Spleen (tissue), 11 donors: Measurements from ENCODE around the gene SNX33. TPM values are rescaled to one million over a fixed set of nuclear protein-coding genes. Genes with fewer than 3 reads are reported as not detected.
A peak's percentile ranks its signal among the peaks of the same experiment; 100 is the strongest.

Source experiments
- DNase-seq: peaks from one replicate; pipeline ENCODE4 v3.0.0-alpha.2; 2020
- H3K27ac ChIP-seq, 8 donors: fragments of 200-600 bp; sonication (generic) in 7 of 8; 1 replicate in 4 of 8; 2 replicates in 4 of 8; pipeline versions ENCODE4 v1.5.0 to v1.8.0; 2016 to 2021; ENCODE audit warnings: inconsistent platforms in 4 of 8, mild to moderate bottlenecking in 4 of 8, moderate library complexity in 1 of 8
- H3K27me3 ChIP-seq, 7 donors: fragments of 200-600 bp; sonication (generic) in 6 of 7; replicated peaks in 1 of 7; 1 replicate in 4 of 7; 2 replicates in 3 of 7; pipeline versions ENCODE4 v1.5.0 to v1.8.0; 2016 to 2021; ENCODE audit warnings: inconsistent platforms in 3 of 7, mild to moderate bottlenecking in 1 of 7
- H3K36me3 ChIP-seq, 6 donors: fragments of 200-600 bp; sonication (generic) in 5 of 6; 1 replicate in 4 of 6; 2 replicates in 2 of 6; pipeline versions ENCODE4 v1.5.0 to v1.8.0; 2016 to 2021; ENCODE audit warnings: inconsistent platforms in 2 of 6
- H3K4me1 ChIP-seq, 6 donors: fragments of 200-600 bp; sonication (generic) in 5 of 6; 1 replicate in 3 of 6; 2 replicates in 3 of 6; pipeline versions ENCODE4 v1.5.0 to v1.8.0; 2016 to 2021; ENCODE audit warnings: inconsistent platforms in 3 of 6
- H3K4me3 ChIP-seq, 8 donors: fragments of 200-600 bp; sonication (generic) in 7 of 8; 1 replicate in 4 of 8; 2 replicates in 4 of 8; pipeline versions ENCODE4 v1.5.0 to v1.8.0; 2016 to 2021; ENCODE audit warnings: inconsistent platforms in 4 of 8, mild to moderate bottlenecking in 4 of 8, moderate library complexity in 2 of 8
- H3K9me3 ChIP-seq, 8 donors: fragments of 200-600 bp; sonication (generic) in 7 of 8; 1 replicate in 4 of 8; 2 replicates in 4 of 8; pipeline versions ENCODE4 v1.5.0 to v1.8.0; 2016 to 2021; ENCODE audit warnings: inconsistent platforms in 4 of 8
- POLR2A ChIP-seq, 3 donors: fragments of 450-650 bp; IDR thresholded peaks; one replicate each; pipeline ENCODE4 v1.5.1; 2017; ENCODE audit warnings: antibody characterized with exemption in 3 of 3, mild to moderate bottlenecking in 1 of 3
- POLR2AphosphoS5 ChIP-seq, 3 donors: sonication (generic); formaldehyde crosslinking; IDR thresholded peaks; one replicate each; pipeline ENCODE4 v1.5.1; 2017; ENCODE audit warnings: antibody characterized with exemption in 3 of 3
- WGBS, 5 donors: extraction: QIAGEN DNeasy Blood & Tissue Kit in 3 of 5; methylation state at CpG; one replicate each; pipeline versions ENCODE4 v1.1.5 to v1.1.7; 2013 to 2018; 5-methylcytosine and 5-hydroxymethylcytosine counted together
- intact Hi-C: fragments of 100-400 bp; cut with DNase I; formaldehyde crosslinking; loops from one replicate; pipeline ENCODE4 v1.15.0; 2023; ENCODE audit warnings: low total_unique reads
- polyA plus RNA-seq, 3 donors: library from polyadenylated mRNA; stranded (reverse); fragments of 200-250 nt; gene quantifications; one replicate each; pipeline ENCODE4 v1.2.1, GENCODE V29; 2013
- total RNA-seq, 7 donors: library from RNA; depleted of rRNA in 3 of 7; stranded (reverse); fragments of >200 nt in 3 of 7; fragmentation: NEBNext Ultra II Directional in 4 of 7; extraction: Animal tissue kit (Norgen Biotek cat#: 25700) in 4 of 7; gene quantifications; one replicate each; pipeline versions ENCODE4 v1.1.0 to v1.2.1, GENCODE V29; 2016 to 2021
- TF ChIP-seq, protein P1 (sequence below), 11 experiments: fragments of 200-600 bp in 7 of 11; fragments of 450-650 bp in 4 of 11; sonication (generic) in 4 of 11; IDR thresholded peaks in 8 of 11; conservative IDR thresholded peaks in 3 of 11; 1 replicate in 7 of 11; 2 replicates in 4 of 11; pipeline versions ENCODE4 v1.4.0 to v1.8.0; 2016 to 2021; ENCODE audit warnings: antibody characterized with exemption in 11 of 11, inconsistent platforms in 4 of 11, mild to moderate bottlenecking in 1 of 11
- donor health status: healthy with polysubstance abuse.
- donor health status: DM: no; HTN: no; CAD: no; lungs with moderate emphysema.
- donor health status: DM: no; HTN: no; CAD: no.
- donor health status: Bipolar disorder and iron deficiency.
- donor health status: healthy.
- donor health status: DM: no; HTN: no; CAD: no.
- donor health status: DM: yes; HTN: yes; CAD: no.

The SNX33 gene
- total and polyA plus RNA-seq, 10 donors, result 4.3 to 22.8 (median 16.5) TPM

DNA sequence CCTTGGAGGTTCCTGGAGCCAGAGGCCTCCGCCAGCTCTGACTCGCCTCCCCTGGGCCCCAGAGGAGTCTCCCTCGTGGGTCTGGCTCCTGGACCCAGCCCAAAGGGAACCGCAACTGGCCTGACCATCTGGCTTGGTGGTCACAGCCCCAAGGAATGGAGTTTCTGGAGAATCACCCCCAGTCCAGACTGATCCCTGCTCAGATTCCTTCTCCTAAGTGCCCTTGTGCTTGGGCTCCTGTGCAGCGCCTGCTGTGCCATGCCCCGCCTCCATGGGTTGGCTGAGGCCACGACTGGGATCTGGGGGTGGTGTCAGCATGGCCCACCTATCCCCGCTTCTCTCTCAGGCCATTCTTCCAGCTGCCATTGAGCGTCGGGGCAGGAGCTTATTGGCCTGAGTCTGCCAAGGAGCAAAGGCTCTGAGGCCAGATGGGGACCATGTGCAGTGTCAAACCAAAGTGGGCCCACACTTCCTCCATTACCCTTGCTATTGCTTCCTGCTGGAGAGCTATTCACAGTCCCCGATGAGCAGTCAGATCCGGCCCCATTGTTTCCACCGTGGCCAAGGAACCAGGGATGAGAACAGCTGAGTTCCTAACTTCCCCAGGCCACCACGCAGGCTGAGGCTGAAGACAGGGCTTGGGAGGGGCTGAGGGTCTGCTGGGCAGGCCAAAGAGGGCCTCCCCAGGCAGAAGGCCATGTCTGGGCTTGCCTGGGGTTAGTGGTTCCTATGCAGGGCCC, 46.0 kb downstream of the SNX33 start:
- H3K4me1 ChIP-seq, result peaks cover 23 to 60% (median 44%) of the 10 kb centered on the region in 6 donors
- H3K27ac ChIP-seq, result peak overlapping the region in 3 of 8 donors; percentile 43 to 59 (median 48)
- no peak for TF ChIP-seq POLR2AphosphoS5 (IDR thresholded peaks at IDR 0.05)
- TF ChIP-seq, protein P1, sequence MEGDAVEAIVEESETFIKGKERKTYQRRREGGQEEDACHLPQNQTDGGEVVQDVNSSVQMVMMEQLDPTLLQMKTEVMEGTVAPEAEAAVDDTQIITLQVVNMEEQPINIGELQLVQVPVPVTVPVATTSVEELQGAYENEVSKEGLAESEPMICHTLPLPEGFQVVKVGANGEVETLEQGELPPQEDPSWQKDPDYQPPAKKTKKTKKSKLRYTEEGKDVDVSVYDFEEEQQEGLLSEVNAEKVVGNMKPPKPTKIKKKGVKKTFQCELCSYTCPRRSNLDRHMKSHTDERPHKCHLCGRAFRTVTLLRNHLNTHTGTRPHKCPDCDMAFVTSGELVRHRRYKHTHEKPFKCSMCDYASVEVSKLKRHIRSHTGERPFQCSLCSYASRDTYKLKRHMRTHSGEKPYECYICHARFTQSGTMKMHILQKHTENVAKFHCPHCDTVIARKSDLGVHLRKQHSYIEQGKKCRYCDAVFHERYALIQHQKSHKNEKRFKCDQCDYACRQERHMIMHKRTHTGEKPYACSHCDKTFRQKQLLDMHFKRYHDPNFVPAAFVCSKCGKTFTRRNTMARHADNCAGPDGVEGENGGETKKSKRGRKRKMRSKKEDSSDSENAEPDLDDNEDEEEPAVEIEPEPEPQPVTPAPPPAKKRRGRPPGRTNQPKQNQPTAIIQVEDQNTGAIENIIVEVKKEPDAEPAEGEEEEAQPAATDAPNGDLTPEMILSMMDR (IDR thresholded peaks at IDR 0.05 in 8 of 11, conservative IDR thresholded peaks at IDR 0.05 in 3 of 11), result no peak
- TF ChIP-seq POLR2A (IDR thresholded peaks at IDR 0.05), result no peak
- H3K9me3 ChIP-seq, result no peaks in the 10 kb centered on the region
- H3K36me3 ChIP-seq, result no peaks in the 10 kb centered on the region
- no peak overlapping the region for H3K4me3 ChIP-seq
- peaks cover 0 to 25% (median 0%) of the 10 kb centered on the region in 7 donors for H3K27me3 ChIP-seq
- intact Hi-C loops, result no loop called here
- DNase-seq, result peak; percentile 74
- WGBS, 5 donors, result 29 to 42% (median 36%) methylated on average over 7 to 14 of the region's 14 CpGs

DNA sequence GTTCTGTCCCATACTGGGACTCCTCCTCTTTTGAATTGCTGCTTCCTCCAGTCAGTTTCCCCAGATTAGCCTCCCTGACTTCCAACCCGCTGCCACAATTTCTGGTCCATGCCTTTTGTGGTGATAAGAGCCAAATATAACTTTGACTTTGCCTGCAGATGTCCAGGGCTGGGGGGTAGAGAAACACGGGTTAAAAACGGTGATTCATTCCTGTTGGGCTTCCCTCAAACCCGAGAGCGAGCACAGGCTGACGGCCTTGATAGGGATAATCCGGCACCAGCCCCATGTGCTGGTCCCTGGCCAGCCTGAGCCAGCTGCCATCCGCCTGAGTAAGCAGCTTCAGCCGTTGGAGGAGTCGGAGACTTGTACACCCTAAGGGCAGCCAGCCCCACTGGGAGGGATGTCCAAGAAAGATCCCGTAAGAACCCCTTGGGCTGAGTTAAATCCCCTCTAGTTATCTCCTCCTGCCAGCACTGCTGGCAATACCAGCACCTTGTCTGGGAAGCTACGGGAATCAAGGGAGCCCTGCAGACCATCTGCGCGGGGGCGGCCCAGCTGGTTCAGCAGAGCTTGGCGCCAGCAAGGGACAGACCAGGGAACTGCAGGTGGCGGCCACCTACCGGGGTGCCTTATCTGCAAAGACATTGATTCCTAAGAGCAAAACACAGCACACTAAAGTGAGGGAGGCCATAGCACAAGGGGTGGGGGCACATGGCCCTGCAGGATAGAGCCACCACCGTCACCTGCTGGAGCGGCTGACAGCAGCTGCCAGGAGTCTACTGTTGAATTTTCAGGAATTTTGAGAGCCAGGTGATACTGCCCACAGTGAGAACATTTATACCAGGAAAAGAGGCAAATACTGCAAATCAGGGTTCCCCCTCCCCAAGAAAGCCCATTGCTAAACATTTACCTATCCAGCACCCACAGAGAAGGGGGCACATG, 46.8 kb downstream of the SNX33 start:
- H3K27ac ChIP-seq, result peak overlapping the region in 3 of 8 donors; percentile 43 to 59 (median 48)
- peaks cover 24 to 69% (median 51%) of the 10 kb centered on the region in 6 donors for H3K4me1 ChIP-seq
- peaks cover 0 to 26% (median 0%) of the 10 kb centered on the region in 7 donors for H3K27me3 ChIP-seq
- H3K9me3 ChIP-seq, result no peaks in the 10 kb centered on the region
- TF ChIP-seq POLR2A (IDR thresholded peaks at IDR 0.05), result no peak
- TF ChIP-seq POLR2AphosphoS5 (IDR thresholded peaks at IDR 0.05), result peak in 2 of 3 donors; percentile 3 to 25
- TF ChIP-seq, protein P1 (IDR thresholded peaks at IDR 0.05 in 8 of 11, conservative IDR thresholded peaks at IDR 0.05 in 3 of 11), result peak in 1 of 11 experiments; percentile 30
- peak; percentile 74 for DNase-seq
- H3K4me3 ChIP-seq, result peak overlapping the region in 1 of 8 donors; percentile 0
- intact Hi-C loops, result no loop called here
- WGBS, 5 donors, result 21 to 36% (median 31%) methylated on average over 19 to 20 of the region's 20 CpGs
- H3K36me3 ChIP-seq, result no peaks in the 10 kb centered on the region

DNA sequence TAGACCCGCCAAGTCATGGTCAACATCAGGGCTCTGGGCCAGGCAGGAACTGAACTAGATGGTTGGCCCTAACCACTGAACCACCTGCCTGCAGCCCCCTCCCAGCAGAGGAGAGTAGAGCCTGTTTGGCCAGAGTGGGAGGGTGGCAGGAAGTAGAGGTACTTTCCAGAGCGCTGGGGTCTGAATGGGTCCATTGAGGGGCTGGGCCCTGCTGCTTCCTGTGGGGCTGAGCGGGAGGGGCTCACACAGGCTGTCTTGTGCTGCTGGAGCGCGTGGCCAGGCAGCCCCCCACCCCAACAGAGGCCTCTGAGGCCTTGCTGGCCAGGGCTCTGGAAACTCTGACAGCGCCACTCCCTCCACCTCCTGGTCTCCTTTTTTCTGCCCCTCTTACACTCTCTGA, 47.5 kb downstream of the SNX33 start:
- Histone ChIP-seq H3K27ac (peak overlapping the region in 2 of 8 donors; percentile 26 to 36), H3K4me3 (no peak overlapping the region), H3K27me3 (peaks cover 0 to 26% (median 0%) of the 10 kb centered on the region in 7 donors), H3K36me3 (no peaks in the 10 kb centered on the region), H3K9me3 (no peaks in the 10 kb centered on the region), H3K4me1 (peaks cover 26 to 76% (median 57%) of the 10 kb centered on the region in 6 donors)
- TF ChIP-seq POLR2A (IDR thresholded peaks at IDR 0.05), result no peak
- TF ChIP-seq POLR2AphosphoS5 (IDR thresholded peaks at IDR 0.05), result no peak
- TF ChIP-seq, protein P1 (IDR thresholded peaks at IDR 0.05 in 8 of 11, conservative IDR thresholded peaks at IDR 0.05 in 3 of 11), result no peak
- DNase-seq, result peak; percentile 70
- intact Hi-C loops, result no loop called here
- 23 to 35% (median 30%) methylated on average over 6 of the region's 6 CpGs for WGBS, 5 donors
